Stimulated activated CD8-positive, alpha-beta memory T cell treated with anti-CD3 and anti-CD28 coated beads, Interleukin-4, amount 100 ng/mL, for 24 hours (primary cell): Measurements from ENCODE around the gene CYP2B6.
"Not testable (repeated sequence)": the region's sequence is repeated elsewhere in the genome, so short reads cannot be mapped to it uniquely, and the experiment has no call there.

ENCODE experiments used
- DNase-seq: peaks from one replicate; pipeline ENCODE4 v3.0.0-alpha.2; 2020; ENCODE audit warnings: low read depth

Gene CYP2B6

DNA sequence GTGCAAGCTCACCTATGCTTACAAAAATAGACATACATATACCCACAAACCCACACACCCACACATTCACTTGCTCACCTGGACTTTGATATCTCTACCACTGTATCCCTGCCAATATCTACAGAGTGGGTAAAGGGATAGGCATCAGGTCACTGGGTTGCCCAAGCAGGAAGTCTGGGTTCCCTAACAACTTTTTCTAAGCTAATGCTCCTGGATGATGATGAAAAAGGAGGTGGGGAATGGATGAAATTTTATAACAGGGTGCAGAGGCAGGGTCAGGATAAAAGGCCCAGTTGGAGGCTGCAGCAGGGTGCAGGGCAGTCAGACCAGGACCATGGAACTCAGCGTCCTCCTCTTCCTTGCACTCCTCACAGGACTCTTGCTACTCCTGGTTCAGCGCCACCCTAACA lies at the start of gene CYP2B6:
Gene CYP2B6 (plus strand): TSS at position 311 of the 410 bp plus-strand sequence. CDS start 24 bp downstream, at position 335.
- DNase-seq = no peak

DNA sequence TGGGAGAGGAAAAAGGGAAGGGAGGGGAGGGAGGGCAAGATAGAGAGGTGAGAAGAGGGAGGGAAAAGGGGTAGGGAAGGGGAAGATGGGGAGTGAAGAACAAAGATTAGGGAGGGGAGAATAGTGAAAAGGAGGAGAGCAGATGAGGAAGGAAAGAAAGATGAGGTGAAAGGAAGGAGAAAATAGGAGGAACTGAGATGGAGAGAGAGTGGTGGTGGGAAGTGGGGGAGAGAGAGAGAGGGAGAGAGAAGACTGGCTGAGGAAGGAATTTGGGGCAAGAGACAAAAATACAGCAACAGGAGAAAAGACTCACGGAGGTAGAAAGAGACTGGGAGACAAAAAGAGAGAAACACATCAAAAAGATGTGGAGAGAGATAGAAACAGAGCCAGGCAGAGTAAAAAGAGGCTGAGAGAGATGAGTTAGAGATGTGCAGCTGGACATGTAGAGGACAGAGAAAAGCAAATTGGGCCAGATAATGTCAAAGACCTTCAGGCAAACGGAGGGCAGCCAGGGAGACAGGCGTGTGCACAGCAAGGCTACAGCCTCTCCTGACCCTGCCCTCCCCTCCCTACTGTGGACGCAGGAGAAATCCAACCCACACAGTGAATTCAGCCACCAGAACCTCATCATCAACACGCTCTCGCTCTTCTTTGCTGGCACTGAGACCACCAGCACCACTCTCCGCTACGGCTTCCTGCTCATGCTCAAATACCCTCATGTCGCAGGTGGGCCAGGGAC lies 49.4 kb upstream of the CYP2B6 start:
- no peak for DNase-seq

DNA sequence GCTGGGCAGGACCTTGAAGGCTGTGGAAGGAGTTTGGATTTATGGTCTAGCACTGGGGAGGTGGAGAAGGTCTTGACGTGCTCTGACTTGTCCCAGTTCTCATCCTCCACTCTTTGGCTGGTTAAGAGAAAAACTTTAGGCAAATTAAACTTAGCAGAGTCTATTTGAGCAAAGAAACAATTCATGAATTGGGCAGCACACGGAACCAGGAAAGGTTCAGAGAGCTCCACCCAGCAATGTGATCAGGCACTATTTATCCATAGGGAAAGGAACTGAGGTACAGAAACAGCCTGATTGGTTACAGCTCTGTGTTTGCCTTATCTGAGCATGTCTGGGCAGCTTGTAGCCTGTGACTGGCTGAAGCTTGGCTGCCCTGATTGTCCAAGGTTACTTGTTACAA lies 45.4 kb upstream of the CYP2B6 start:
- DNase-seq = no peak

DNA sequence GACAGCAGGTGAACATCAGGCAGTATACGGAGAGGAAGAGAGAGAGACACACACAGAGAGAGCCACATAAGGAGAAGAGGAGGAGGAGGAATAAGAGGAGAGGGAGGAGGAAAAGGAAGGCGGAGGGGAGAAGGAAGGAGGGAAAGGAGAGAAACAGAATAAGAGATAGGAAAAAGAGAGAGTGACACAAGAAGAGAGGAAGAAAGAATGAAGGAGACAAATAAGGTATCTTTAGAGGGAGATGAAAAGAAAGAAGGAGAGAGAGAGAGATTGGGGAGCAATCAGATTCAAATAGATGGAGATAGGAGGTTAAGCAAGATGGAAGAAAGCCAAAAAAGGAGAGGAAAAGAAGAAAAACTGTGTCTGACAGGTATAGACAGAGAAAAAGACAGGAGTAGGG lies 44.0 kb upstream of the CYP2B6 start:
- DNase-seq = no peak

DNA sequence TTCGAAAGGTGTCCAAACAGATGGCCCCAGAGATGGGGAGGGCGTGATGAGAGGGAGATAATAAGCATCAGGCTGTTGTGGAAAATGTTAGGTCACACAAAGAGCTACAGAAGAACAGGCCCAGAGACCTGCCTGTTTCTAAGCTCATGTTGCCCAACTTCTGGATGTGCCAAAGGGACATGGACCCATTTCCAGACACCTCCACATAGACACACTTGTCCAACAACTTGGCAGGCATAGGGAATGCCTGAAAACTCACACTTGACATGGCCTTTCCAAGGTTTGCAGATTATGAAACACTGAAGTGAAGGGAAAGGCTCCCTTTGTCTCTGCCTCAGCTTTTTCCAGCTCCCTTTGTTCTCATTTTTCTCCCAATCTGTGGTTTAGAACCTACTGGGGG lies 43.5 kb upstream of the CYP2B6 start:
- DNase-seq = no peak

DNA sequence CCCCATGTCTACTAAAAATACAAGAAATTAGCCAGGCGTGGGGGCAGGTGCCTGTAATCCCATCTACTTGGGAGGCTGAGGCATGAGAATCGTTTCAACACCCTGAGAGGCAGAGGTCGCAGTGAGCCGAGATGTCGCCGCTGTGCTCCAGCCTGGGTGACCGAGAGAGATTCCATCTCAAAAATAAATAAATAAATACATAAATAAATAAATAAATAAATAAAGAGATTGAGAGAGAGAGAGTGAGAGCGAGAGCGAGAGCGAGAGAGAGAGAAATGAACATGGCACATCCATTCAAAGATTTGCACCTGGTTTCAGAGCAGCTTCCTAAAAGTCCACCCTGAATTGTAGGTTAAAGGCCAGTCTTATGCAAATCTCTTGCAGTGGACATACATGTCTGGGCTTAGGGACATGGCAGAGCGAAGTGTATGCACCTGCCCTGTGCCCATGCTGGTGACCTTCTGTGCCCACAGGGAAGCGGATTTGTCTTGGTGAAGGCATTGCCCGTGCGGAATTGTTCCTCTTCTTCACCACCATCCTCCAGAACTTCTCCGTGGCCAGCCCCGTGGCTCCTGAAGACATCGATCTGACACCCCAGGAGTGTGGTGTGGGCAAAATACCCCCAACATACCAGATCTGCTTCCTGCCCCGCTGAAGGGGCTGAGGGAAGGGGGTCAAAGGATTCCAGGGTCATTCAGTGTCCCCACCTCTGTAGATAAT lies 42.3 kb upstream of the CYP2B6 start:
- no peak for DNase-seq

DNA sequence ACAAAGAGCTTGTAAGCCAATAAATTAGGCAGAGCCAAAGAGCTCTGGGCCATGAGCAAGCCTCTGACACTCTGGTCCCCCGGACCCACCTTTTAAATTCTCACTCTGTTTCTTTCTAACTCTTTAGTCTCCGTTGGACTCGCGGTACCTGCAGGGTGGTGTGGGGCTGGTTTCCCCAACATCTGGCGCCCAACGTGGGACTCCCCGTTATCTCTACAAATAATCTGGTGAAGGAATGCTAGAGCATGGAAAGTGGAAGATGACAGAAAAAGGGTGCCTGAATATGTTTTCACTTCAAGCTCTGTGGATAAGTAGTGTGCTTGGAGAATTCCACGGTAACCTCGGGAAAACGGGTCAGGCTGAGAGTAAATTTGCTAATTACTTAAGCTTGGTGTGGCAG lies 36.5 kb upstream of the CYP2B6 start:
- no peak for DNase-seq

DNA sequence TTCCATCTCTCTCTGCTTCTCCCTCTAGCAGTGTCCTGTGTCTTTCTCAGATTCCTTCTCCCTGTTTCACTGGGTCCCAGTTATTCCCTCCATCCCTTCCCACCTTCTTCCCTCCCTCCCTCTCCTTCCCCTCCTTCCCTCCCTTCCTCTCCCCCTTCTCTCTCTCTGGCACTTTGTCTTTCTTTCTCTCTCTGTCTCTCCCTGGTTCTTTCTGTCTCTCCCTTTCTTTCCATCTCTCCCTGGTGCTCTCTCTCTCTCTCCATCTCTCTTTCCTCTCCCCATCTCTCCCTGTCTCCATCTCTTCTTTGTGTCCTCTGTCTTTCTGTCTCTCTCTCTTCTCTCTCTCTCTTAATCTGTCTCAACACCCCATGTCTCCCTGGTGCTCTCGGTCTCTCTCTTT lies 31.7 kb upstream of the CYP2B6 start:
- DNase-seq = no peak

DNA sequence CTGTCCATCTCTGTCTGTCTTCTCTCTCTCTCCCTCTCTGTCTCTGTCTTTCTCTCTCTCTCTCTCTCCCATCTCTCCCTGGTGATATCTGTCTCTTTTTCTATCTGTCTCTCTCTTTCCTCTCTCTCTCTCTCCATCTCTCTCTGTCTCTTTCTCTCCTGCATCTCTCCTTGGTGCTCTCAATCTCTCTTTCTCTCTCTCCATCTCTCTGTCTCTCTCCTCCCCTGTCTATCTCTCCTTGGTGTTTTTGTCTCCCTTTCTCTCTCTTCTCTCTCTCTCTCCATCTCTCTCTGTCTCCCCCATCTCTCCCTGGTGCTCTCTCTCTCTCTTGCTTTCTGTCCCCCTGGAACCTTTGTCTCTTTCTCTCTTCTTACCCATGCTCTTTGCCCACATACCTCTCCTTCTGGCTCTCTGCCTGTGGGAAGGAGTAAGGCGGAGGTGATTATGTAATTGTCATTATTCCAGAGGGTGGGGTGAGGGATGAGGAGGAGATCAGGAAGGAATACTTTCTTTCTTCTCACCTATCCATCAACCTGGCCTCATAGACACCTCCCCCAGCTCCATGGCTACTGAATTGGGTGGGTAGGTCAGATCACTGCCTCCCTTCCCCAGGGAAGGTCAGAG lies 30.9 kb upstream of the CYP2B6 start:
- no peak for DNase-seq

DNA sequence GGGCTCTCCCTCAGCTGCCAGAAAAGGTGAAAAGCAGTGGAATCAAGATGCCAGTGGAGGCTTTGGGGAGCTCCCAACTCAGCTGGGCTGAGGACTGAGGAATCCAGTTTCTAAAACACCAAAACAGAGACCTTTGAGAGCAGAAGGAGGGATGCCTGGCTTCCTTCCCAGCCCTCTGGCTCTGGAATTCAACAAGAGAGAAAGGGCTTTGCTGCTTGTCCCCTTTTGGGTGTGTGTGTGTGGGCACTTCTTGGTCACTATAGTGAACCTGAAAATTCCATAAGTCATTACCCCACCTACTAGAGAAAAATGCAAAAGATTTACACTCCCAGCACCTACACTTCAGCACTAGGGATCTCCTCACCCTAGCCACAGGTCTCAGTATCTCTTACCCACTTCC lies 30.3 kb upstream of the CYP2B6 start:
- no peak for DNase-seq

DNA sequence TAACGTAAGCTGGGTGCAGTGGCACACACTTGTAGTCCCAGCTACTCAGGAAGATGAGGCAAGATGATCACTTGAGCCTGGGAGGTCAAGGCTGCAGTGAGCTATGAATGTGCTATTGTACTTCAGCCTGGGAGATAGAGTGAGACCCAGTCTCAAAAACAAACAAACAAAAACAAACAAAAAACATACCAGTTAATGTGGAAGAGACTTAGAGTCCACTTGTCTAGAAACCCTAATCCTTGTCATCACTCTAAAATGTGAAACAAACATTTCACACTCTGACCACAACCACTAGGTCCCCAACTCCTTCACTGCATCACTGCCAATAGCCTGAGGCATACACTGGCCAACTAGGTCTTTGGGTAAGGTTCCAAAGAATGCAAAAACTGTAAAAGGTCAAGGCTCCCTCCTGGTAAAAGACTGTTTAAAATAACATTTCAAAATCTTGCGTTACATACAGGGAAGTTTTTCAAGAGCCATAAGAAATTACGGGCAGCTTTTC lies 28.6 kb upstream of the CYP2B6 start:
- no peak for DNase-seq

DNA sequence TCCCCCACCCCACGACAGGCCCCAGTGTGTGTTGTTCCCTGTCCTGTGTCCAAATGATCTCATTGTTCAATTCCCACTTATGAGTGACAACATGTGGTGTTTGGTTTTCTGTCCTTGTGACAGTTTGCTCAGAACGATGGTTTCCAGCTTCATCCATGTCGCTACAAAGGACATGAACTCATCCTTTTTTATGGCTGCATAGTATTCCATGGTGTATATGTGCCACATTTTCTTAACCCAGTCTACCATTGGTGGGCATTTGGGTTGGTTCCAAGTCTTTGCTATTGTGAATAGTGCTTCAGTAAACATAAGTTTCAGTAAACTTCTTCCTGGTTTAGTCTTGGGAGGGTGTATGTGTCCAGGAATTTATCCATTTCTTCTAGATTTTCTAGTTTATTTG lies 26.7 kb upstream of the CYP2B6 start:
- DNase-seq = not testable (repeated sequence)

DNA sequence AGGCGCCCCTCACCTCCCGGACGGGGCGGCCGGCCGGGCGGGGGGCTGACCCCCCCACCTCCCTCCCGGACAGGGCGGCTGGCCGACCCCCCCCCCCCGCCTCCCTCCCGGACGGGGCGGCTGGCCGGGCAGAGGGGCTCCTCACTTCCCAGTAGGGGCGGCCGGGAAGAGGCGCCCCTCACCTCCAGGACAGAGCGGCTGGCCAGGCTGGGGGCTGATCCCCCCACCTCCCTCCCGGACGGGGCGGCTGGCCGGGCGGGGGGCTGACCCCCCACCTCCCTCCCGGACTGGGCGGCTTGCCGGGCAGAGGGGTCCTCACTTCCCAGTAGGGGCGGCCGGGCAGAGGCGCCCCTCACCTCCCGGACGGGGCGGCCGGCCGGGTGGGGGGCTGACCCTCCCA lies 25.7 kb upstream of the CYP2B6 start:
- not testable (repeated sequence) for DNase-seq

DNA sequence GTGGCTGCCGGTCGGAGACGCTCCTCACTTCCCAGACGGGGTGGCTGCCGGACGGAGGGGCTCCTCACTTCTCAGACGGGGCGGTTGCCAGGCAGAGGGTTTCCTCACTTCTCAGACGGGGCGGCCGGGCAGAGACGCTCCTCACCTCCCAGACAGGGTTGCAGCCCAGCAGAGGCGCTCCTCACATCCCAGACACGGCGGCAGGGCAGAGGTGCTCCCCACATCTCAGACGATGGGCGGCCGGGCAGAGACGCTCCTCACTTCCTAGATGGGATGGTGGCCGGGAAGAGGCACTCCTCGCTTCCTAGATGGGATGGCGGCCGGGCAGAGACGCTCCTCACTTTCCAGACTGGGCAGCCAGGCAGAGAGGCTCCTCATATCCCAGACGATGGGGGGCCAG lies 24.5 kb upstream of the CYP2B6 start:
- not testable (repeated sequence) for DNase-seq

DNA sequence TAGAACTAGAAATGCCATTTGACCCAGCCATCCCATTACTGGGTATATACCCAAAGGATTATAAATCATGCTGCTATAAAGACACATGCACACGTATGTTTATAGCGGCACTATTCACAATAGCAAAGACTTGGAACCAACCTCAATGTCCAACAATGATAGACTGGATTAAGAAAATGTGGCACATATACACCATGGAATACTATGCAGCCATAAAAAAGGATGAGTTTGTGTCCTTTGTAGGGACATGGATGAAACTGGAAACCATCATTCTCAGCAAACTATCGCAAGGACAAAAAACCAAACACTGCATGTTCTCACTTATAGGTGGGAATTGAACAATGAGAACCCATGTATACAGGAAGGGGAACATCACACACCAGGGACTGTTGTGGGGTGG lies 23.0 kb upstream of the CYP2B6 start:
- DNase-seq = not testable (repeated sequence)

DNA sequence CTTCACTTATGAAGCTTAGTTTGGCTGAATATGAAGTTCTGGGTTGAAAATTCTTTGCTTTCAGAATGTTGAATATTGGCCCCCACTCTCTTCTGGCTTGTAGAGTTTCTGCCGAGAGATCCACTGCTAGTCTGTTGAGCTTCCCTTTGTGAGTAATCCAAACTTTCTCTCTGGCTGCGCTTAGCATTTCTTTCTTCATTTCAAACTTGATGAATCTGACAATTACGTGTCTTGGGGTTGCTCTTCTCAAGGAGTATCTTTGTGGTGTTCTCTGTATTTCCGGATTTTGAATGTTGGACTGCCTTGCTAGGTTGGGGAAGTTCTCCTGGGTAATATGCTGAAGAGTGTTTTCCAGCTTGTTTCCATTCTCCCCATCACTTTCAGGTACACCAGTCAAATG lies 21.4 kb upstream of the CYP2B6 start:
- not testable (repeated sequence) for DNase-seq

DNA sequence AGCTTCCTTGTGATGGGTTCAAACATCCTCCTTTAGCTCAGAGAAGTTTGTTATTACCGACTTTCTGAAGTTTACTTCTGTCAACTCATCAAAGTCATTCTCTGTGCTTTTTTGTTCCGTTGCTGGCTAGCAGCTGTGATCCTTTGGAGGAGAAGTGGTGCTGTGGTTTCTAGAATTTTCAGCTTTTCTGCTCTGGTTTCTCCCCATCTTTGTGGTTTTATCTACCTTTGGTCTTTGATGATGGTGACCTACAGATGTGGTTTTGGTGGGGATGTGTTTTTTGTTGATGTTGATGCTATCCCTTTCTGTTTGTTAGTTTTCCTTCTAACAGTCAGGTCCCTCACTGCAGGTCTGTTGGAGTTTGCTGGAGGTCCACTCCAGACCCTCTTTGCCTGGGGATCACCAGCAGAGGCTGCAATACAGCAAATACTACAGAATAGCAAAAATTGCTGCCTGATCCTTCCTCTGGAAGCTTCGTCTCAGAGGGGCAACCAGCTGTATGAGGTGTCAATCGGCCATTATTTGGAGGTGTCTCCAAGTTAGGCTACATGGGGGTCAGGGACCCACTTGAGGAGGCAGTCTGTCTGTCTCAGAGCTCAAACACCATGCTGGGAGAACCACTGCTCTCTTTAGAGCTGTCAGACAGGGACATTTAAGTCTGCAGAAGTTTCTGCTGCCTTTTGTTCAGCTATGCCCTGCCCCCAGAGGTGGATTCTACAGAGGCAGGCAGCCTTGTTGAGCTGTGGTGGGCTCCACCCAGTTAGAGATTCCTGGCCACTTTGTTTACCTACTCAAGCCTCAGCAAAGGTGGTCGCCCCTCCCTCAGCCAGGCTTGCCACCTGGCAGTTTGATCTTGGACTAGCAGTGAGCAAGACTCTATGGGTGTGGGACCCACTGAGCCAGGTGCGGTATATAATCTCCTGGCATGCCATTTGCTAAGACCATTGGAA lies 20.4 kb upstream of the CYP2B6 start:
- not testable (repeated sequence) for DNase-seq

DNA sequence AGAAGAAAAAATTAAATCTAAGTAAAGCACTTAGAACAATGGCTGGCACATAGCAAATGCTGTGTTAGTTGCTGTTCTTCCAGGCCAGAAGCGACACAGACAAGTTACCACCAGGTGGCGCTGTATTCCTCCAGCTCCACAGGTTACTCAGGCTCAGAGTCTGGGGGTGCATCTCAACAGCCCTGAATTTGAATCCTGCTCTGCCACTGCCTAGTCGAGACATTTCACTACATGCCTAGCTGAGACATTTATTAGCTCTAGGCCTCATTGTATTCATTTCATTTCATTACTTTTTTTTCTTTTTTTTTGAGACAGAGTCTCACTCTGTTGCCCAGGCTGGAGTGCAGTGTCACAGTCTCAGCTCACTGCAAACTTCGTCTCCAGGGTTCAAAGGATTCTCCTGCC lies 16.4 kb upstream of the CYP2B6 start:
- DNase-seq = peak; percentile 64

DNA sequence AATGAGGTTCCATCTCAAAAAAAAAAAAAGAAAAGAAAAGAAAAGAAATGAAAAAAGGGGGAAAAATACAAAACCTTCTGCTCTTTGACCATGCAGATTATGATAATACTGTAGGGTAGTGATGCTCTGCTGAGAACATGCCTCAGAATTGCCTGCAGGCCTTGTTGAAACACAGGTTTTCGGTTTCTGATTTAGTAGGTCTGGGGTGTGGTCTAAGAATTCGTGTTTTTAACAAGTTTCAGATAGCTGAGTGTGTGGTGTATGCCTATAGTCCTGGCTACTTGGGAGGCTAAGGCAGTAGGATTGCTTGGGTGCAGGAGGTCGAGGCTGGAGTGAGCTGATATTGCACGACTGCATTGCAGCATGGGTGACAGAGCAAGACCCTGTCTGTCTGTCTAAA lies 14.9 kb upstream of the CYP2B6 start:
- no peak for DNase-seq

DNA sequence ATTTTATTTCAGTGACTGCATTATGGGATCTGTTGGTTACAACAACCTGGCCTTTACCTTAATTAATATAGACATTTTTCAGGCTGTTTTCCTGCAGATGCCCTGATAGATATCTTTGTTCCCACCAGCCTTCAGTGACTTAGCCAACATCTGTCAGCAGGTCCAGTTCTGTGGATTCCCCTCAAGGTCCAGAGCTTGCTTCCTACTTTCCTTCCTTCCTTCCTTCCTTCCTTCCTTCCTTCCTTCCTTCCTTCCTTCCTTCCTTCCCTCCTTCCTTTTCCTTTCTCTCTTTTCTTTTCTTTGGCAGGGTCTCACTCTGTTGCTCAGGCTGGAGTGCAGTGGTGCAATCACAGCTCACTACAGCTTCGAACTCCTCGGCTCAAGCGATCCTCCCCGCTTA lies 14.4 kb upstream of the CYP2B6 start:
- DNase-seq = no peak

DNA sequence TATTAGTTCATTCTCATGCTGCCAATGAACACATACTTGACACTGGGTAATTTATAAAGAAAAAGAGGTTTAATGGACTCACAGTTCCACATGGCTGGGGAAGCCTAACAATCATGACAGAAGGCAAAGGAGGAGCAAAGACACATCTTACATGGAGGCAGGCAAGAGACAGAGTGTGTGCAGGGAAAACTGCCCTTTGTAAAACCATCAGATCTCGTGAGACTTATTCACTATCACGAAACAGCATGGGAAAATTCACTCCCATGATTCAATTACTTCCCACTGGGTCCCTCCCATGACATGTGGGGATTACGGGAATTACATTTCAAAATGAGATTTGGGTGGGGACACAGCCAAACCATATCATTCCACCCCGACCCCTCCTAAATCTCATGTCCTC lies 11.3 kb upstream of the CYP2B6 start:
- not testable (repeated sequence) for DNase-seq
